AG04449 (cell line): ENCODE measurements around the gene WDR82.

ENCODE experiments used
- CTCF ChIA-PET: fragments of 350-600 bp; formaldehyde crosslinking; extraction: SDS; loops from one replicate; lab custom pipeline; 2021; ENCODE audit warnings: antibody characterized with exemption; lab: Yijun Ruan, JAX
- POLR2A ChIA-PET: fragments of 400-600, 350-600 bp; formaldehyde crosslinking; extraction: SDS; loops from one replicate; lab custom pipeline; 2020; ENCODE audit warnings: antibody characterized with exemption, inconsistent platforms; lab: Yijun Ruan, JAX
- DNase-seq: peaks from one replicate; pipeline ENCODE4 v3.0.0-alpha.2; 2010; ENCODE audit warnings: low read depth, low spot score
- H3K4me3 ChIP-seq: 2 replicates; pipeline ENCODE4 v1.5.1; 2011; ENCODE audit warnings: low read depth, mild to moderate bottlenecking, control low read depth, low read length
- CTCF ChIP-seq: IDR thresholded peaks from one replicate; pipeline ENCODE4 v1.5.1; 2011; ENCODE audit warnings: mild to moderate bottlenecking, moderate library complexity, low read length, control low read depth, inconsistent platforms; ENCODE audit not compliant: insufficient read depth; ENCODE audit errors: missing control alignments

WDR82 gene

GRCh38 chr3:52269776-52270175 is 8.7 kb downstream of the WDR82 start:
- CTCF ChIA-PET, result interaction anchor here (1.0 to 3.7 kb wide), 2 partner anchors 8 to 69 kb away, joined by 3 to 19 read pairs; no protein-coding TSS in a partner anchor
- POLR2A ChIA-PET, result no interaction called here
- H3K4me3 ChIP-seq, result no peak overlapping the region
- no peak for TF ChIP-seq CTCF
- DNase-seq, result no peak

GRCh38 chr3:52268036-52268435 is 10.4 kb downstream of the WDR82 start:
- CTCF ChIA-PET, result interaction anchor here (0.9 kb wide), 1 partner anchor 11 kb away, joined by 3 read pairs; the partner anchor contains the start of gene WDR82

GRCh38 chr3:52265387-52265786 is 13.1 kb downstream of the WDR82 start:
- ChIA-PET POLR2A (no interaction called here), CTCF (no interaction called here)
- no peak for DNase-seq
- TF ChIP-seq CTCF, result no peak
- no peak overlapping the region for H3K4me3 ChIP-seq

More at GRCh38 chr3:52268036-52268435, 10.4 kb downstream of the WDR82 start:
- DNase-seq, result no peak
- POLR2A ChIA-PET, result no interaction called here
- no peak overlapping the region for H3K4me3 ChIP-seq
- TF ChIP-seq CTCF, result no peak

- no peak overlapping the region for H3K4me3 ChIP-seq
- ChIA-PET POLR2A (no interaction called here), CTCF (interaction anchor here (0.9 to 1.3 kb wide), 3 partner anchors 15 to 31 kb away, joined by 3 read pairs; no protein-coding TSS in a partner anchor)
- no peak for DNase-seq
- TF ChIP-seq CTCF, result no peak
These were observed 16.0 kb downstream of the WDR82 start for GRCh38 chr3:52262447-52262846.

GRCh38 chr3:52259448-52259847 is 19.0 kb downstream of the WDR82 start:
- ChIA-PET POLR2A (no interaction called here), CTCF (interaction anchor here (1.2 to 2.7 kb wide), 2 partner anchors 18 to 38 kb away, joined by 6 to 15 read pairs; no protein-coding TSS in a partner anchor)
- DNase-seq, result no peak
- no peak for TF ChIP-seq CTCF
- H3K4me3 ChIP-seq, result no peak overlapping the region

- no peak for TF ChIP-seq CTCF
- H3K4me3 ChIP-seq, result no peak overlapping the region
- CTCF ChIA-PET, result interaction anchor here (0.9 to 2.7 kb wide), 3 partner anchors 18 to 38 kb away, joined by 3 to 15 read pairs (median 6); no protein-coding TSS in a partner anchor
- DNase-seq, result no peak
- POLR2A ChIA-PET, result no interaction called here
These were observed 19.4 kb downstream of the WDR82 start for GRCh38 chr3:52259035-52259434.
